Liver (tissue), 9 donors: ENCODE data around the gene LY86. TPM values are rescaled to one million over a fixed set of nuclear protein-coding genes. Genes with fewer than 3 reads are reported as not detected.

ENCODE experiments used
- DNase-seq: peaks from one replicate; pipeline ENCODE4 v3.0.0-alpha.2; 2017; ENCODE audit warnings: low spot score
- H3K27ac ChIP-seq, 2 donors: one replicate each; pipeline ENCODE4 v1.7.0; 2013; ENCODE audit warnings: inconsistent platforms in 2 of 2, low read length in 2 of 2, control low read depth in 1 of 2, low read depth in 1 of 2, mild to moderate bottlenecking in 1 of 2
- H3K27me3 ChIP-seq, 4 donors: one replicate each; pipeline versions ENCODE4 v1.6.1 to v1.7.0; 2013; ENCODE audit warnings: low read length in 3 of 4, inconsistent platforms in 1 of 4, mild to moderate bottlenecking in 1 of 4, moderate library complexity in 1 of 4; ENCODE audit not compliant: control insufficient read depth in 4 of 4, insufficient read depth in 4 of 4
- H3K36me3 ChIP-seq, 4 donors: one replicate each; pipeline versions ENCODE4 v1.6.1 to v1.7.0; 2013; ENCODE audit warnings: low read length in 3 of 4, mild to moderate bottlenecking in 3 of 4, low read depth in 1 of 4, moderate library complexity in 1 of 4; ENCODE audit not compliant: control insufficient read depth in 4 of 4, insufficient read depth in 3 of 4
- H3K4me1 ChIP-seq, 4 donors: one replicate each; pipeline versions ENCODE4 v1.6.1 to v1.7.0; 2013; ENCODE audit warnings: low read length in 3 of 4, mild to moderate bottlenecking in 3 of 4, moderate library complexity in 1 of 4; ENCODE audit not compliant: control insufficient read depth in 4 of 4, insufficient read depth in 4 of 4
- H3K4me3 ChIP-seq, 3 donors: one replicate each; pipeline versions ENCODE4 v1.6.1 to v1.7.0; 2013; ENCODE audit warnings: low read length in 3 of 3, control low read depth in 1 of 3, low read depth in 1 of 3, mild to moderate bottlenecking in 1 of 3
- H3K9ac ChIP-seq, 2 donors: one replicate each; pipeline ENCODE4 v1.7.0; 2013; ENCODE audit warnings: low read length in 2 of 2, mild to moderate bottlenecking in 2 of 2, moderate library complexity in 2 of 2, control low read depth in 1 of 2, low read depth in 1 of 2
- H3K9me3 ChIP-seq, 4 donors: one replicate each; pipeline versions ENCODE4 v1.6.1 to v1.7.0; 2013; ENCODE audit warnings: low read length in 3 of 4; ENCODE audit not compliant: control insufficient read depth in 4 of 4
- EGR1 ChIP-seq, 2 donors: IDR thresholded peaks; 2 replicates each; pipeline ENCODE4 v1.6.1; 2016 to 2018; ENCODE audit warnings: antibody characterized with exemption in 2 of 2, low read depth in 2 of 2
- FOXA1 ChIP-seq: IDR thresholded peaks from 2 replicates; pipeline ENCODE4 v1.6.1; 2016; ENCODE audit warnings: antibody characterized with exemption
- FOXA2 ChIP-seq: IDR thresholded peaks from 2 replicates; pipeline ENCODE4 v1.6.1; 2016; ENCODE audit warnings: antibody characterized with exemption
- GABPA ChIP-seq, 2 donors: IDR thresholded peaks in 1 of 2; conservative IDR thresholded peaks in 1 of 2; 2 replicates each; pipeline ENCODE4 v1.6.1; 2016; ENCODE audit warnings: antibody characterized with exemption in 2 of 2, mild to moderate bottlenecking in 1 of 2, moderate library complexity in 1 of 2
- HNF4A ChIP-seq, 2 donors: conservative IDR thresholded peaks; 2 replicates each; pipeline ENCODE4 v1.6.1; 2016; ENCODE audit warnings: antibody characterized with exemption in 2 of 2, mild to moderate bottlenecking in 2 of 2
- HNF4G ChIP-seq: IDR thresholded peaks from 2 replicates; pipeline ENCODE4 v1.6.1; 2016; ENCODE audit warnings: antibody characterized with exemption
- JUND ChIP-seq, 2 donors: IDR thresholded peaks; 2 replicates each; pipeline ENCODE4 v1.6.1; 2016; ENCODE audit warnings: antibody characterized with exemption in 2 of 2
- NR2F2 ChIP-seq: IDR thresholded peaks from 2 replicates; pipeline ENCODE4 v1.6.1; 2016; ENCODE audit warnings: antibody characterized with exemption
- RAD21 ChIP-seq, 2 donors: IDR thresholded peaks; 2 replicates each; pipeline ENCODE4 v1.6.1; 2016; ENCODE audit warnings: antibody characterized with exemption in 2 of 2, mild to moderate bottlenecking in 2 of 2
- RXRA ChIP-seq, 2 donors: IDR thresholded peaks; 2 replicates each; pipeline ENCODE4 v1.6.1; 2017 to 2018; ENCODE audit warnings: antibody characterized with exemption in 2 of 2, mild to moderate bottlenecking in 1 of 2
- SP1 ChIP-seq: IDR thresholded peaks from 2 replicates; pipeline ENCODE4 v1.6.1; 2018; ENCODE audit warnings: antibody characterized with exemption, mild to moderate bottlenecking
- YY1 ChIP-seq: IDR thresholded peaks from 2 replicates; pipeline ENCODE4 v1.6.1; 2016; ENCODE audit warnings: antibody characterized with exemption, mild to moderate bottlenecking
- WGBS: extraction: QIAGEN DNeasy Blood & Tissue Kit; methylation state at CpG from one replicate; pipeline ENCODE4 v1.1.7; 2013; 5-methylcytosine and 5-hydroxymethylcytosine counted together
- polyA plus RNA-seq, 2 donors: library from polyadenylated mRNA; stranded (reverse) in 1 of 2; unstranded in 1 of 2; fragments of 200-250 nt in 1 of 2; fragments of >200 nt in 1 of 2; fragmentation: Nextera tagmentation in 1 of 2; extraction: Ambion mirVana in 1 of 2; gene quantifications; one replicate each; pipeline versions ENCODE4 v1.2.1 to v1.2.3, GENCODE V29; 2013 to 2015
- total RNA-seq, 2 donors: library from RNA; depleted of rRNA; stranded (reverse); fragments of >200 nt; gene quantifications; one replicate each; pipeline ENCODE4 v1.2.3, GENCODE V29; 2014
- TF ChIP-seq, protein P1 (sequence below): IDR thresholded peaks from 2 replicates; pipeline ENCODE4 v1.6.1; 2016; ENCODE audit warnings: antibody characterized with exemption
- TF ChIP-seq, protein P2 (sequence below): IDR thresholded peaks from 2 replicates; pipeline ENCODE4 v1.6.1; 2016; ENCODE audit warnings: antibody characterized with exemption, mild to moderate bottlenecking
- TF ChIP-seq, protein P3 (sequence below): IDR thresholded peaks from 2 replicates; pipeline ENCODE4 v1.6.1; 2016; ENCODE audit warnings: antibody characterized with exemption
- donor health status: healthy.
- donor health status: healthy.
- donor health status: healthy.
- donor health status: healthy.
- donor health status: healthy.

LY86 gene
- total and polyA plus RNA-seq, 4 donors: 1.4 to 7.8 (median 3.7) TPM

DNA sequence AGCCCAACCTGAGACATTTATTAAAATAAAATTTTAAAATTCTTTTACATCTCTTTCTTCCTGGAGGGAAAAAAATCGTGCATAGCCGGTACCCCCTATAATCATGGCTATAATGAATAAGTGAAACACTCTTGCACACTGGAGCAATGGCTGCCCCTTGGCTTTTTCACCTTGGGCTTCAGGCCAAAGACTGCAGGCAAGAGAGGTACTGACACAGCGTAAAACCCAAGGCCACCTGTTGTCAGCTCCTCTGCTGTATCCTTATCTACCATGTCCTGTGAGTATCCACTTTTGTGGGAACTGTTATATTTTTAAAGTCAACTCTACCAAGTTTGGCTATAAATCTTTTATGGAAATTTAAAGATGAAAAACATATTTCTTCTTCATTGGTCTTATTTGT lies 23.0 kb upstream of the LY86 start (continued):
- TF ChIP-seq GABPA (IDR thresholded peaks at IDR 0.05 in 1 of 2, conservative IDR thresholded peaks at IDR 0.05 in 1 of 2) (no peak), FOXA2 (no peak)
- TF ChIP-seq, protein P1, sequence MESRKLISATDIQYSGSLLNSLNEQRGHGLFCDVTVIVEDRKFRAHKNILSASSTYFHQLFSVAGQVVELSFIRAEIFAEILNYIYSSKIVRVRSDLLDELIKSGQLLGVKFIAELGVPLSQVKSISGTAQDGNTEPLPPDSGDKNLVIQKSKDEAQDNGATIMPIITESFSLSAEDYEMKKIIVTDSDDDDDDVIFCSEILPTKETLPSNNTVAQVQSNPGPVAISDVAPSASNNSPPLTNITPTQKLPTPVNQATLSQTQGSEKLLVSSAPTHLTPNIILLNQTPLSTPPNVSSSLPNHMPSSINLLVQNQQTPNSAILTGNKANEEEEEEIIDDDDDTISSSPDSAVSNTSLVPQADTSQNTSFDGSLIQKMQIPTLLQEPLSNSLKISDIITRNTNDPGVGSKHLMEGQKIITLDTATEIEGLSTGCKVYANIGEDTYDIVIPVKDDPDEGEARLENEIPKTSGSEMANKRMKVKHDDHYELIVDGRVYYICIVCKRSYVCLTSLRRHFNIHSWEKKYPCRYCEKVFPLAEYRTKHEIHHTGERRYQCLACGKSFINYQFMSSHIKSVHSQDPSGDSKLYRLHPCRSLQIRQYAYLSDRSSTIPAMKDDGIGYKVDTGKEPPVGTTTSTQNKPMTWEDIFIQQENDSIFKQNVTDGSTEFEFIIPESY: no peak

DNA sequence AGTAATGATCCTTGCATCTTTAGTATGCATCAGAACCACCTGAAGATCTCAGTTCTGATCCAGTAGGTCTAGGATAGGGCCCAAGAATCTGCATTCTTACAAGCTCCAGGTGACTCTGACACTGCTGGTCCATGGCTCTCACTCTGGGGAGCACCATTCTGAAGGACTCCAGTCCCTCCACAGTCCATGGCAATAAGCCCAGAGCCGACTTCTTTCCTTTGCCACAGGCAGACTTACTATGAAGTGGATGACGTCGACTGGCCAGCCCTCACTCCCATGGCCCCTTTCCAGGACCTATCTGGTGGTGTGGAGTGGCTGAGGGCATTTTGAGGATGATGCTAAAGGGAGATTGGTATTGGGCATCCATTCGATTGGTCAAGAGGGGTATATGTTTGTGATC lies 21.8 kb upstream of the LY86 start:
- WGBS: 85% methylated on average over 4 of the region's 4 CpGs
- Histone ChIP-seq H3K4me3 (no peak overlapping the region), H3K9ac (no peak overlapping the region), H3K4me1 (no peaks in the 10 kb centered on the region), H3K27me3 (no peaks in the 10 kb centered on the region), H3K27ac (no peak overlapping the region), H3K36me3 (no peaks in the 10 kb centered on the region), H3K9me3 (no peaks in the 10 kb centered on the region)
- DNase-seq: no peak
- TF ChIP-seq RAD21 (IDR thresholded peaks at IDR 0.05) (no peak), SP1 (no peak), YY1 (no peak), EGR1 (IDR thresholded peaks at IDR 0.05; ENCODE audit: low read depth in 2 of 2) (no peak), HNF4G (no peak), GABPA (IDR thresholded peaks at IDR 0.05 in 1 of 2, conservative IDR thresholded peaks at IDR 0.05 in 1 of 2) (no peak), HNF4A (conservative IDR thresholded peaks at IDR 0.05) (no peak)
- TF ChIP-seq, protein P1: no peak
- TF ChIP-seq, protein P2, sequence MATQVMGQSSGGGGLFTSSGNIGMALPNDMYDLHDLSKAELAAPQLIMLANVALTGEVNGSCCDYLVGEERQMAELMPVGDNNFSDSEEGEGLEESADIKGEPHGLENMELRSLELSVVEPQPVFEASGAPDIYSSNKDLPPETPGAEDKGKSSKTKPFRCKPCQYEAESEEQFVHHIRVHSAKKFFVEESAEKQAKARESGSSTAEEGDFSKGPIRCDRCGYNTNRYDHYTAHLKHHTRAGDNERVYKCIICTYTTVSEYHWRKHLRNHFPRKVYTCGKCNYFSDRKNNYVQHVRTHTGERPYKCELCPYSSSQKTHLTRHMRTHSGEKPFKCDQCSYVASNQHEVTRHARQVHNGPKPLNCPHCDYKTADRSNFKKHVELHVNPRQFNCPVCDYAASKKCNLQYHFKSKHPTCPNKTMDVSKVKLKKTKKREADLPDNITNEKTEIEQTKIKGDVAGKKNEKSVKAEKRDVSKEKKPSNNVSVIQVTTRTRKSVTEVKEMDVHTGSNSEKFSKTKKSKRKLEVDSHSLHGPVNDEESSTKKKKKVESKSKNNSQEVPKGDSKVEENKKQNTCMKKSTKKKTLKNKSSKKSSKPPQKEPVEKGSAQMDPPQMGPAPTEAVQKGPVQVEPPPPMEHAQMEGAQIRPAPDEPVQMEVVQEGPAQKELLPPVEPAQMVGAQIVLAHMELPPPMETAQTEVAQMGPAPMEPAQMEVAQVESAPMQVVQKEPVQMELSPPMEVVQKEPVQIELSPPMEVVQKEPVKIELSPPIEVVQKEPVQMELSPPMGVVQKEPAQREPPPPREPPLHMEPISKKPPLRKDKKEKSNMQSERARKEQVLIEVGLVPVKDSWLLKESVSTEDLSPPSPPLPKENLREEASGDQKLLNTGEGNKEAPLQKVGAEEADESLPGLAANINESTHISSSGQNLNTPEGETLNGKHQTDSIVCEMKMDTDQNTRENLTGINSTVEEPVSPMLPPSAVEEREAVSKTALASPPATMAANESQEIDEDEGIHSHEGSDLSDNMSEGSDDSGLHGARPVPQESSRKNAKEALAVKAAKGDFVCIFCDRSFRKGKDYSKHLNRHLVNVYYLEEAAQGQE: no peak

DNA sequence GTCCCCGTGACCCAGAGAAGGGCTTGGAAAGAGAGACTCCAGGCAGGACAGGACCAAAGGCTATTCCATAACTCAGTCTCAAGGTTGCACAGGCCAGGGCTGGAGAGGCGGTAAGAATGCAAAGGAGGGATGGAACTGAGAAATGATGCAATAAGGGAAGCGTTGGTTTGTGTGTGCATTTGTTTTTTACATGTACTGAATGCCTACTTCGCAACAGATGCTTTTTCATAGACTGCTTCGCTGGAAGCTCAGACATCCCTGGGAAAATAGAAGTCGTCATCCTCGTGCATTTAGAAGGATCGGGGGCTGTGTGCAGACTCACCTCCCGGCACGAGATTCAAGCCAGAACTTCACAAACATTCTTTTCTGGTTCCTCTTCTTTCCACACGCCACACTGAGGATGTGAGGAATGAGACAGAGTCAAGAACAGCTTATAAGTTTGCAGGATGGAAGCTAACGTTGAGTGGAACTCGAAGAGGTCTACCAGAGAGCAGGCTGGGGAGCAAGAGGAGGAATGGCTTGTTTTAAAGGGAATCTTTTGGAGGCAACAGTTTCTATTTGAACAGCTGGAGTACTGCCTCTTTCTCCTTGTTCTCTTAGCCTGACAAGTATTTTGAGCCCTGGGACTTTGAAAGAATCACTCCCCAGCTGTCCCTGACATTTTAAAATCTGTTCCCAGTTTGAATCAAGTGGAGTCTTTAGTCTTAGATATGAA lies 19.3 kb upstream of the LY86 start:
- Histone ChIP-seq H3K4me3 (no peak overlapping the region), H3K36me3 (no peaks in the 10 kb centered on the region), H3K27me3 (no peaks in the 10 kb centered on the region), H3K27ac (no peak overlapping the region), H3K4me1 (no peaks in the 10 kb centered on the region), H3K9ac (no peak overlapping the region), H3K9me3 (peaks cover 0 to 2% (median 0%) of the 10 kb centered on the region in 4 donors)
- WGBS: 77% methylated on average over 13 of the region's 13 CpGs
- no peak for DNase-seq
- no peak for TF ChIP-seq FOXA1
- no peak for TF ChIP-seq RXRA (IDR thresholded peaks at IDR 0.05)
- TF ChIP-seq, protein P1: no peak
- TF ChIP-seq SP1: no peak
- TF ChIP-seq, protein P2: no peak
- TF ChIP-seq RAD21 (IDR thresholded peaks at IDR 0.05): no peak
- TF ChIP-seq JUND (IDR thresholded peaks at IDR 0.05): no peak
- TF ChIP-seq, protein P3, sequence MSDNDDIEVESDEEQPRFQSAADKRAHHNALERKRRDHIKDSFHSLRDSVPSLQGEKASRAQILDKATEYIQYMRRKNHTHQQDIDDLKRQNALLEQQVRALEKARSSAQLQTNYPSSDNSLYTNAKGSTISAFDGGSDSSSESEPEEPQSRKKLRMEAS: no peak
- TF ChIP-seq EGR1 (IDR thresholded peaks at IDR 0.05; ENCODE audit: low read depth in 2 of 2): no peak
- no peak for TF ChIP-seq HNF4G
- TF ChIP-seq FOXA2: no peak
- no peak for TF ChIP-seq NR2F2
